Prostate gland (tissue), 2 donors: ENCODE measurements around the gene SYNJ2.

ENCODE experiments used
- POLR2A ChIP-seq: fragments of 450-650 bp; IDR thresholded peaks from one replicate; pipeline ENCODE4 v1.6.1; 2016; ENCODE audit warnings: antibody characterized with exemption, mild to moderate bottlenecking
- TF ChIP-seq, protein P1 (sequence below), 4 experiments: fragments of 200-600 bp in 2 of 4; fragments of 450-650 bp in 2 of 4; sonication (generic) in 2 of 4; IDR thresholded peaks; 1 replicate in 3 of 4; 2 replicates in 1 of 4; pipeline ENCODE4 v1.5.1; 2016 to 2019; ENCODE audit warnings: antibody characterized with exemption in 4 of 4, mild to moderate bottlenecking in 2 of 4, moderate library complexity in 2 of 4

DNA sequence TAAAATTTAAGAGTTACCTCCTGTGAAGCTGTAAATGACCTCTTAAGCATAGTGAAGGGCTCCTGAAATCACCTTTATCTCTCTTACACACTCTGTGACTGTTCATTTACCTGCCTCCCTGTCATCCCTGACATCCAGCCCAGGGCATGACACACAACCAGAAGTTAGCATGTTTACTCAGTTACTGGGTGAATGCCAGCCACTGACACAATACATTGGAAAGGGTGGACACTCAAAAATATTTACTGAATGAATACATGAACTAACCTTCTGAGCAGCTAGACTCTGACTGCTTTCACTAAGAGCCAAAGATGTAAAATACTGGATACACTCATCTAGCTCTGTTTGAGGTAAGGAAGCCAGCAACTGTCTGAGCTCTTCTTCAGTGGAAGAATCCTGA, 161.1 kb downstream of the SYNJ2 start:
- no peak for TF ChIP-seq POLR2A
- TF ChIP-seq, protein P1, sequence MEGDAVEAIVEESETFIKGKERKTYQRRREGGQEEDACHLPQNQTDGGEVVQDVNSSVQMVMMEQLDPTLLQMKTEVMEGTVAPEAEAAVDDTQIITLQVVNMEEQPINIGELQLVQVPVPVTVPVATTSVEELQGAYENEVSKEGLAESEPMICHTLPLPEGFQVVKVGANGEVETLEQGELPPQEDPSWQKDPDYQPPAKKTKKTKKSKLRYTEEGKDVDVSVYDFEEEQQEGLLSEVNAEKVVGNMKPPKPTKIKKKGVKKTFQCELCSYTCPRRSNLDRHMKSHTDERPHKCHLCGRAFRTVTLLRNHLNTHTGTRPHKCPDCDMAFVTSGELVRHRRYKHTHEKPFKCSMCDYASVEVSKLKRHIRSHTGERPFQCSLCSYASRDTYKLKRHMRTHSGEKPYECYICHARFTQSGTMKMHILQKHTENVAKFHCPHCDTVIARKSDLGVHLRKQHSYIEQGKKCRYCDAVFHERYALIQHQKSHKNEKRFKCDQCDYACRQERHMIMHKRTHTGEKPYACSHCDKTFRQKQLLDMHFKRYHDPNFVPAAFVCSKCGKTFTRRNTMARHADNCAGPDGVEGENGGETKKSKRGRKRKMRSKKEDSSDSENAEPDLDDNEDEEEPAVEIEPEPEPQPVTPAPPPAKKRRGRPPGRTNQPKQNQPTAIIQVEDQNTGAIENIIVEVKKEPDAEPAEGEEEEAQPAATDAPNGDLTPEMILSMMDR (IDR thresholded peaks at IDR 0.05): no peak
